ENCODE results near the gene CLDN16.

DNA sequence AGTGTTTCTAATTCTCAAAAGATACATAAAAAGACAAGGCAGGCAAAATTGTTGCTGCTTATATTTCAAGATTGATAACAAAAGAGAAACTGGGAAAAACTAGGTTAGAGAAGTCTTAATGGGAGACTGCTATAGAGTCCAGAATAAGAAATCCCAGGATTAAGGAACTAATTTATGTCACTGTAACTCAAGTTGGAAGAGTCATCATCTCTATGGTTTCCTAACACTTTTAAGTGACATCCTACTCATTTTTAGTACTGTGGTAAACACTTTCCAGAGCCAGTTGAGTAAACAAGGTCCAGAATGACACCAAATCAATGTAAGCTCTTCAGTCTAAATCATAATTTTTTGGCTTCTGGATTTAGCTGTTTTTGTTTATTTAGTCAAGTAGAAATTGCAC, 8.0 kb downstream of the CLDN16 start:
- no peak for TF ChIP-seq POLR2A (IDR thresholded peaks at IDR 0.05)
- TF ChIP-seq, protein P1, sequence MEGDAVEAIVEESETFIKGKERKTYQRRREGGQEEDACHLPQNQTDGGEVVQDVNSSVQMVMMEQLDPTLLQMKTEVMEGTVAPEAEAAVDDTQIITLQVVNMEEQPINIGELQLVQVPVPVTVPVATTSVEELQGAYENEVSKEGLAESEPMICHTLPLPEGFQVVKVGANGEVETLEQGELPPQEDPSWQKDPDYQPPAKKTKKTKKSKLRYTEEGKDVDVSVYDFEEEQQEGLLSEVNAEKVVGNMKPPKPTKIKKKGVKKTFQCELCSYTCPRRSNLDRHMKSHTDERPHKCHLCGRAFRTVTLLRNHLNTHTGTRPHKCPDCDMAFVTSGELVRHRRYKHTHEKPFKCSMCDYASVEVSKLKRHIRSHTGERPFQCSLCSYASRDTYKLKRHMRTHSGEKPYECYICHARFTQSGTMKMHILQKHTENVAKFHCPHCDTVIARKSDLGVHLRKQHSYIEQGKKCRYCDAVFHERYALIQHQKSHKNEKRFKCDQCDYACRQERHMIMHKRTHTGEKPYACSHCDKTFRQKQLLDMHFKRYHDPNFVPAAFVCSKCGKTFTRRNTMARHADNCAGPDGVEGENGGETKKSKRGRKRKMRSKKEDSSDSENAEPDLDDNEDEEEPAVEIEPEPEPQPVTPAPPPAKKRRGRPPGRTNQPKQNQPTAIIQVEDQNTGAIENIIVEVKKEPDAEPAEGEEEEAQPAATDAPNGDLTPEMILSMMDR (IDR thresholded peaks at IDR 0.05): no peak
- no peak for TF ChIP-seq EP300 (IDR thresholded peaks at IDR 0.05)

All from ovary (tissue), 3 donors.